GM18870 (cell line): Measurements from ENCODE around the gene TMEM131L.

Experiments used
- ATAC-seq: cut with Tn5 transposase; IDR thresholded peaks from one replicate; pipeline ENCODE4 v1.9.1; 2021; ENCODE audit warnings: moderate library complexity; ENCODE audit not compliant: unreplicated experiment

Gene TMEM131L

DNA sequence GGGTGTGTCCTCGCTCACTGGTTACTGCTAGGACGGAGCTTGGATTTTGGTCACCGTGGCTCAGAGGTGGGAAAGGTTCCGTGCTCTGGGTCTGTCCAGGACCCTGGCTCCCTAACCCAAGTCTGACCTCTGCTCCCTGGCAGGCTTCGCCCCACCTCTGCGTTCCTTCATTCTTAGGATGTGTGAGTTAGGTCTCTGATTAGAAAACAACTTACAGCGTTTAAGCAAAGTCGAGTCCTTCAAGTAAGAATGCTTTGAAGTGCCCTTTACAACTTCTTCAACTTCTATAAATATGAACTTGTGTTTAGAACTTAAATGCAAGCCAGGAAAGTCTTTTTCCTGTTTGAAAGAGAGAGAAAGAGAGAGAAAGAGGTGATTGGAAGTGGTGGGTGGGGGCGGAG is 218.8 kb downstream of the TMEM131L start:
- ATAC-seq = no peak
